Mesenchymal stem cell (in vitro differentiated cells and primary cell): ENCODE data around the gene FBXL15.

Experiments
- DNase-seq: peaks from one replicate; pipeline ENCODE4 v3.0.0-alpha.2; 2013
- H2AFZ ChIP-seq: one replicate; pipeline ENCODE4 v1.6.1; 2013; ENCODE audit warnings: low read depth, mild to moderate bottlenecking, control low read depth, inconsistent platforms, low read length, moderate library complexity
- H2AK5ac ChIP-seq: 2 replicates; pipeline ENCODE4 v1.6.1; 2013; ENCODE audit warnings: low read length, moderate library complexity, mild to moderate bottlenecking, inconsistent platforms; ENCODE audit not compliant: severe bottlenecking
- H2BK120ac ChIP-seq: one replicate; pipeline ENCODE4 v1.6.1; 2013; ENCODE audit warnings: low read depth, mild to moderate bottlenecking, inconsistent platforms, low read length, moderate library complexity
- H2BK12ac ChIP-seq, 2 experiments: one replicate each; pipeline ENCODE4 v1.6.1; 2013; ENCODE audit warnings: inconsistent platforms in 2 of 2, low read length in 2 of 2, mild to moderate bottlenecking in 2 of 2, moderate library complexity in 2 of 2, control low read depth in 1 of 2
- H2BK15ac ChIP-seq: one replicate; pipeline ENCODE4 v1.6.1; 2013; ENCODE audit warnings: mild to moderate bottlenecking, low read depth, inconsistent platforms; ENCODE audit not compliant: poor library complexity, severe bottlenecking
- H2BK5ac ChIP-seq: 2 replicates; pipeline ENCODE4 v1.6.1; 2013; ENCODE audit warnings: low read depth, mild to moderate bottlenecking, low read length, control low read depth, inconsistent platforms; ENCODE audit not compliant: poor library complexity, severe bottlenecking
- H3K14ac ChIP-seq, 2 experiments: one replicate each; pipeline ENCODE4 v1.6.1; 2013; ENCODE audit warnings: inconsistent platforms in 2 of 2, low read length in 2 of 2, control low read depth in 1 of 2, mild to moderate bottlenecking in 1 of 2, moderate library complexity in 1 of 2
- H3K18ac ChIP-seq, 2 experiments: one replicate each; pipeline ENCODE4 v1.6.1; 2013; ENCODE audit warnings: inconsistent platforms in 2 of 2, low read length in 2 of 2, control low read depth in 1 of 2, low read depth in 1 of 2, mild to moderate bottlenecking in 1 of 2
- H3K23ac ChIP-seq, 2 experiments: one replicate each; pipeline ENCODE4 v1.6.1; 2013; ENCODE audit warnings: inconsistent platforms in 2 of 2, low read length in 2 of 2, mild to moderate bottlenecking in 2 of 2, moderate library complexity in 2 of 2, control low read depth in 1 of 2
- H3K27ac ChIP-seq: 2 replicates; pipeline ENCODE4 v1.5.1; 2013; ENCODE audit warnings: mild to moderate bottlenecking, moderate library complexity, low read length, control low read depth, inconsistent platforms; ENCODE audit not compliant: poor library complexity, severe bottlenecking
- H3K27me3 ChIP-seq, 2 experiments: 2 replicates each; pipeline versions ENCODE4 v1.6.1 to v1.7.0; 2013; ENCODE audit warnings: low read length in 2 of 2, mild to moderate bottlenecking in 2 of 2, moderate library complexity in 2 of 2, control low read depth in 1 of 2, inconsistent platforms in 1 of 2; ENCODE audit not compliant: control insufficient read depth in 1 of 2, insufficient read depth in 1 of 2
- H3K36me3 ChIP-seq, 2 experiments: 2 replicates each; pipeline versions ENCODE4 v1.6.1 to v1.7.0; 2013; ENCODE audit warnings: low read length in 2 of 2, control low read depth in 1 of 2, inconsistent platforms in 1 of 2, low read depth in 1 of 2, mild to moderate bottlenecking in 1 of 2; ENCODE audit not compliant: insufficient read depth in 2 of 2, control insufficient read depth in 1 of 2
- H3K4ac ChIP-seq, 2 experiments: one replicate each; pipeline ENCODE4 v1.6.1; 2013; ENCODE audit warnings: inconsistent platforms in 2 of 2, low read length in 2 of 2, mild to moderate bottlenecking in 2 of 2, moderate library complexity in 2 of 2, control low read depth in 1 of 2, low read depth in 1 of 2
- H3K4me1 ChIP-seq: 2 replicates; pipeline ENCODE4 v1.6.1; 2013; ENCODE audit warnings: low read depth, low read length, control low read depth; ENCODE audit not compliant: control insufficient read depth, insufficient read depth
- H3K4me2 ChIP-seq: 2 replicates; pipeline ENCODE4 v1.6.1; 2013; ENCODE audit warnings: low read length, mild to moderate bottlenecking, inconsistent platforms; ENCODE audit not compliant: poor library complexity, severe bottlenecking
- H3K4me3 ChIP-seq, 2 experiments: 2 replicates each; pipeline versions ENCODE4 v1.5.1 to v1.7.0; 2013; ENCODE audit warnings: low read length in 2 of 2, mild to moderate bottlenecking in 2 of 2, control low read depth in 1 of 2, low read depth in 1 of 2; ENCODE audit not compliant: insufficient read depth in 1 of 2
- H3K79me1 ChIP-seq: replicated peaks from 2 replicates; pipeline ENCODE4 v1.6.1; 2013; ENCODE audit warnings: mild to moderate bottlenecking, control low read depth, low read length, inconsistent platforms; ENCODE audit not compliant: poor library complexity, severe bottlenecking
- H3K9ac ChIP-seq: 2 replicates; pipeline ENCODE4 v1.7.0; 2013; ENCODE audit warnings: mild to moderate bottlenecking, low read length, moderate library complexity
- H3K9me3 ChIP-seq: 2 replicates; pipeline ENCODE4 v1.7.0; 2013; ENCODE audit warnings: mild to moderate bottlenecking, low read length; ENCODE audit not compliant: control insufficient read depth
- H4K8ac ChIP-seq: one replicate; pipeline ENCODE4 v1.6.1; 2013; ENCODE audit warnings: inconsistent platforms, mild to moderate bottlenecking, low read length, moderate library complexity
- H4K91ac ChIP-seq: one replicate; pipeline ENCODE4 v1.6.1; 2013; ENCODE audit warnings: mild to moderate bottlenecking, low read length, inconsistent platforms
- WGBS: methylation state at CpG from one replicate; pipeline ENCODE4 v1.1.7; 2013; ENCODE audit warnings: mixed read lengths; 5-methylcytosine and 5-hydroxymethylcytosine counted together

The FBXL15 gene

DNA sequence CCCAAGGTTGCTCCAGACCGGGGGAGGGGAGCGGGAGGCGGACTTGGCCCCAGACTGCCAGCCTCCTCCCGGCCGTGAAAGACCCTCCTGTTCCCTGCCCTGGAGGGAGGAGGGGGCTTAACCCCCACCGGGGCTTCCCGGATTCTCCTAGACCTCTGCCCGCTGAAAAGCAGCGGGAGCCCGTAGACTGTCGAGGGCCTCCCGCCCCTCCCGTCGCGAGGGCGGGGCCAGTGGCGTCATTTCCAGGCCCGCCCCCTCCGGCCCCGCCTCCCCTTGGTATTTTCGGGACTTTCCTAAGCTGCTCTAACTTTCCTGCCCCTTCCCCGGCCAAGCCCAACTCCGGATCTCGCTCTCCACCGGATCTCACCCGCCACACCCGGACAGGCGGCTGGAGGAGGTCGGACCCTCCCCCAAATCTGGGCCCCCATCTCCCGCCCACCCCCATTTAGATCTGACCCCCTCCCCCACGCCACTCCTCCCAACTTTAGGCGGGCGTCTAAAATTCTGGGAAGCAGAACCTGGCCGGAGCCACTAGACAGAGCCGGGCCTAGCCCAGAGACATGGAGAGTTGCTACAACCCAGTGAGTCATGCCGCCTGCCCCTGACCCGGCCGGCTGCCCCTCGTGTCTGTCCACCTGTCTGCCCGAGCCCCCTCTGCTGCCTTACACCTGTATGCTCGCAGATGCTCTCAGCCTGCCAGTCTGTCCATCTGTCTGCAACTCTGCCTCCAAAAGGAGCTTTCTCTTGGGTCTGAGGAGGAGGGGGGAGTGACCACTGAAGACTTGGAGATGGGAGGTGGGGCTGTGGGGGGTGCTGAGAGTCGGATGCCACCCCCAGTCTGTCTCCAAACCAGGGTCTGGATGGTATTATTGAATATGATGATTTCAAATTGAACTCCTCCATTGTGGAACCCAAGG is 25.0 kb upstream of the FBXL15 start, which contains the start of gene NFKB2:
Gene NFKB2 (plus strand): TSS at position 306 of the 917 bp plus-strand sequence. CDS start 255 bp downstream, at position 561.
- Histone ChIP-seq H3K9me3 (no peaks in the 10 kb centered on the region), H3K4me2 (peak within 1 kb of the TSS; percentile 99), H4K8ac (peak within 1 kb of the TSS; percentile 65), H2BK120ac (peak within 1 kb of the TSS; percentile 54), H3K4me1 (peaks cover 42% of the 10 kb centered on the region), H2AFZ (peak within 1 kb of the TSS; percentile 68), H3K23ac (peak within 1 kb of the TSS in 1 of 2 experiments; percentile 95), H3K27ac (peak within 1 kb of the TSS; percentile 30), H3K18ac (peak within 1 kb of the TSS; percentile 80 to 95), H2BK5ac (no peak within 1 kb of the TSS), H2AK5ac (peak within 1 kb of the TSS; percentile 25), H4K91ac (peak within 1 kb of the TSS; percentile 79), H3K9ac (peak within 1 kb of the TSS; percentile 90), H2BK12ac (peak within 1 kb of the TSS in 1 of 2 experiments; percentile 94), H2BK15ac (peak within 1 kb of the TSS; percentile 78), H3K14ac (peak within 1 kb of the TSS in 1 of 2 experiments; percentile 96), H3K4me3 (peak within 1 kb of the TSS; percentile 76 to 92), H3K79me1 (peaks cover 23% of the 10 kb centered on the region), H3K36me3 (peaks cover 16 to 35% of the 10 kb centered on the region in 2 experiments), H3K4ac (peak within 1 kb of the TSS; percentile 28 to 94), H3K27me3 (peaks cover 0 to 4% of the 10 kb centered on the region in 2 experiments)
- WGBS = 2% methylated on average over 37 of the region's 42 CpGs
- peak; percentile 96 for DNase-seq

DNA sequence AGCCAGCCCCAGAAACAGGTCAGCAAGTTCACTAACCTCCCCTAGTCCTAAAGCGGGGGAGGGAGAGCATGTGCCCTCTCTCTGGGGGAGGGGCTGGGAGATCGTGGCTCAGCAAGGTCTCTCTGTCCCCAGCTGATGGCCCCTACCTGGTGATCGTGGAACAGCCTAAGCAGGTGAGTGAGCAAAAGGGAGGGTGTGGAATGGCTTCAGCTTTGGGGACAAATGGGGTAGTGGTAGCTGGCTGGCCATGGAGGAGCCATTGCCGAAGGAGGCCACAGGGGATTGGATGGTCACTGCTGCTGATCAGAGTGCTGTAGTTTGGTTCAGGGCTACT is 24.4 kb upstream of the FBXL15 start:
- peak overlapping the region; percentile 25 for H2AK5ac ChIP-seq
- H3K4me1 ChIP-seq = peaks cover 48% of the 10 kb centered on the region
- H3K79me1 ChIP-seq = peaks cover 23% of the 10 kb centered on the region
- no peak overlapping the region for H3K23ac ChIP-seq
- peak overlapping the region; percentile 54 for H2BK120ac ChIP-seq
- peak overlapping the region; percentile 17 to 92 for H3K4me3 ChIP-seq
- H3K27me3 ChIP-seq = no peaks in the 10 kb centered on the region
- H3K4ac ChIP-seq = peak overlapping the region in 1 of 2 experiments; percentile 28
- H4K8ac ChIP-seq = no peak overlapping the region
- no peak overlapping the region for H3K18ac ChIP-seq
- no peak for DNase-seq
- peak overlapping the region; percentile 90 for H3K9ac ChIP-seq
- H3K9me3 ChIP-seq = no peaks in the 10 kb centered on the region
- H3K36me3 ChIP-seq = peaks cover 22 to 41% of the 10 kb centered on the region in 2 experiments
- WGBS = 84% methylated on average over 4 of the region's 4 CpGs
- no peak overlapping the region for H2BK15ac ChIP-seq
- no peak overlapping the region for H2AFZ ChIP-seq
- peak overlapping the region; percentile 99 for H3K4me2 ChIP-seq
- H2BK5ac ChIP-seq = no peak overlapping the region
- peak overlapping the region; percentile 74 for H4K91ac ChIP-seq
- no peak overlapping the region for H3K14ac ChIP-seq
- no peak overlapping the region for H3K27ac ChIP-seq
- peak overlapping the region in 1 of 2 experiments; percentile 33 for H2BK12ac ChIP-seq

- 98% methylated on average over 12 of the region's 12 CpGs for WGBS
- Histone ChIP-seq H3K27me3 (no peaks in the 10 kb centered on the region), H2BK120ac (no peak overlapping the region), H3K9me3 (no peaks in the 10 kb centered on the region), H3K18ac (no peak overlapping the region), H3K4ac (no peak overlapping the region), H3K4me3 (peak overlapping the region in 1 of 2 experiments; percentile 92), H2BK12ac (peak overlapping the region in 1 of 2 experiments; percentile 23), H2AFZ (no peak overlapping the region), H3K79me1 (peaks cover 23% of the 10 kb centered on the region), H2BK15ac (no peak overlapping the region), H3K36me3 (peaks cover 27 to 45% of the 10 kb centered on the region in 2 experiments), H3K9ac (peak overlapping the region; percentile 90), H3K14ac (no peak overlapping the region), H2BK5ac (no peak overlapping the region), H4K8ac (no peak overlapping the region), H3K23ac (no peak overlapping the region), H4K91ac (peak overlapping the region; percentile 74), H3K4me2 (no peak overlapping the region), H3K4me1 (peaks cover 53% of the 10 kb centered on the region), H2AK5ac (peak overlapping the region; percentile 25), H3K27ac (no peak overlapping the region)
- DNase-seq = no peak
Observed at GRCh38 chr10:102396730-102397151, 23.9 kb upstream of the FBXL15 start.
